NCI-H2196 (cell line): Measurements from ENCODE around the gene C3orf52.
"Not testable (repeated sequence)": the region's sequence is repeated elsewhere in the genome, so short reads cannot be mapped to it uniquely, and the experiment has no call there.

Source experiments
- DNase-seq: peaks from one replicate; lab custom pipeline; 2025; ENCODE audit not compliant: unreplicated experiment; lab: John Stamatoyannopoulos, UW

Gene C3orf52

DNA sequence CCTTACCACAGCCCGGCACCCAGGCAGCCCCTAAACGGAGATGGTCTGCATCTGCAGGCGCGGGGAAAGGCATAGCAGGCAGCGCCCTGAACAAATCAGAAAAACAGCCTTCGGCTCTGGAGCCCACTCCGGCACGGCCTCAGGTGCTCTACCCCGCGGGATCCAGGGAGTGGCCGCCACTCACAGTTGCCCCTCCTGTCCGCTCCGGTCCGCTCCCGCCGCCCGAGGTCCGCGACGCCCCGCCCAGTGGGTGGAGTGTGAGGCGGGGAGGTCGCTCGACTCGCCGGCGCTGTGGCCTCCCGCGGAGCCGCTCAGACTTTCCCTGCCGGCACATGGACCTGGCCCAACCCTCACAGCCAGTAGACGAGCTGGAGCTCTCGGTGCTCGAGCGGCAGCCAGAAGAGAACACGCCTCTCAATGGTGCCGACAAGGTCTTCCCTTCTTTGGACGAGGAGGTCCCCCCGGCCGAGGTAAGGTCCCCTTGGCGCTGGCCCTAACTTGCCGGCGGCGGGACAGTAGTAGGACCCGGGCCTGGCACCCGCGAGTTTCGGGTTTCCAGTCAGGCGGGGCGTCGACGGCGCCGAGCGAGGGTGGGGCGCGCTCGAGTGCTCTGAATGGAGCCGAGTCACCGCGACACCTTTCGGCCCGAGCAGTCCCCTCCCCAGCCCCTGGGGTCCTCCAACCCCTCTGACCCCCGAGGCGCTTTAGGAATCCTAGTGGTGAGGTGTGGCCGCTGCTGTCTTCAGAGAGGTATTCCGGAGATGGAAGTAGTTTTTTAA is at the start of gene C3orf52:
Gene C3orf52, plus strand, starts transcription at position 314 of the 779 bp plus-strand sequence. Its CDS starts 19 bp downstream, at position 333.
- DNase-seq = peak; percentile 97

DNA sequence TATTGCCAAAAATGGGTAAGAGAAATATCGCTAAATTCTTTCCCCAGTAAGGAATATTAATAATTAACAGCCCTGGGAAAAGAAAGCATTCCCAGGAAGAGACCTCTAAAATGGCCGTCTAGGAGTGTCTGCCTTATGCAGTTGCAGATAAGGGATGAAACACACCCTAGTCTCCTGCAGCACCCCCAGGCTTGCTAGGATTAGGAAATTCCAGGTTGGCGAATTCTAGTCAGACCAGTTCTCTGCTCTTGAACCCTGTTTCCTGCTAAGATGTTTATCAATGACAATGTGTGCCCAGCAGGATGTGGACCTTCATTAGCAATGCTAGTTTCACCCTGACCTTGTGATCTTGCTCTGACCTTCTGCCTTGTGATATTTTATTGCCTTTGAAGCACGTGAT is 49.0 kb upstream of the C3orf52 start:
- DNase-seq = not testable (repeated sequence)

DNA sequence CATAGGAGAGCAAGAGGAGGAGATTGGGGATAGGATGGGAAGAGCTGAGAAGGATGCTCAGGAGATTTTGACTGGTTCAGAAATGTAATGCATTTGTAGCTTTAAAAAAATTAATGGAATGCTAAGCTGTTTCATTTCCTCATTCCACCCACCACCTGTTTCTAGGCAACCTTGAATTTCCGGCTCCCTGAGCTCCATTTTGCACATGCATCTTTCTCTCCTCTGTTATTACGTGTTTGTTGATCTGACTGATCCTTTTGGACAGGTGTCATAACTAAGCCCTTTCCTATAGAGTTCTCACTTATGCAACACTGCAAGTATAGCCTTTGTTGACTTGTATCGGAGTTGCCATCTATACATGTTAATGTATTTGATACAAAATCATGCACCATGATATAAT is 47.3 kb upstream of the C3orf52 start:
- peak; percentile 24 for DNase-seq

GRCh38 chr3:112041321-112041720 is 44.9 kb upstream of the C3orf52 start:
- no peak for DNase-seq

DNA sequence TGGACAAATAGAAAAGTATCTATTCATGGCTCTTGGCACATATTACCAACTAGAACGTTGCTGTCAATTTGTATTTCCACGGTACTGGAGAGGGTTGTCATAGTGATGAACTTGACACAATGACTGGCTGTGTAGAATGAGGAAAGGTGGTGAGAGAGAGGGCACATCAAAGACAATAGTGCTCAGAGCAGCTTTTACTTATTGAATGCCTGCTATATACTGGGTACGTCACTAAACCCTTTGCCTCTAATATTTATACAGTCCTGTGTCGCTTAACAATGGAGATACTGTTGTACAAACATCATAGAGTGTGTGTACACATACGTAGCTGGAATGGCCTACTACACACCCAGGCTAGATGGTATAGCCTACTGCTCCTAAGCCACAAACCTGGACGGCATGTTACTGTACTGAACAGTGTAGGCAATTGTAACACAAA is 43.3 kb upstream of the C3orf52 start:
- DNase-seq = peak; percentile 91

DNA sequence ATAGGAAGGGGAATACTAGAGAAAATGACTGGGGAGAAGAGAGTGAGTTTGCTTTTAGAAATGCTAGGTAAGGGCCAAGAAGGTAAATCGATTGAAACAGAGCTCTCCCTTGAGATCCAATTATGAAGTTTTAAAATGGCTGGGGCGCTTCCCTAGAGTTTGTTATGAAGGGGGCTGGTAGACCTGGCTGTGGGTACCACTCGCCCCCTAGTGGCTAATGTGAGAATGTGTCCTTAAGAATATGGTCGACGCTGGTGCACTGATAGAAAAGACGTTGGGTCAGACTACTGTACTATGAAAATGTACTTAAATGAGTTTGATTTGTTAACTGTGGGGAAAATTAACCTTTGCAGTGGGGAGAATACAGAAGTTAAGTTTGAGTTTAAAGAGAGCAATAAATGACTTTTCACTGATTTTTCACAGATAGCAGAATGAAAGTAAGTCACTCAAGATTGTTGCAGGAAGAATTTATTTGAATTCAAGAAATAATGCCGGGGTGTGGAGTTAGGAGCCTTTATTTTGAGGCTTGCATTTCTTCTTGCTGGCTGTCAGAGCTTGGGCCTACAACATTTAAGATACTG is 42.5 kb upstream of the C3orf52 start:
- DNase-seq = peak; percentile 88

DNA sequence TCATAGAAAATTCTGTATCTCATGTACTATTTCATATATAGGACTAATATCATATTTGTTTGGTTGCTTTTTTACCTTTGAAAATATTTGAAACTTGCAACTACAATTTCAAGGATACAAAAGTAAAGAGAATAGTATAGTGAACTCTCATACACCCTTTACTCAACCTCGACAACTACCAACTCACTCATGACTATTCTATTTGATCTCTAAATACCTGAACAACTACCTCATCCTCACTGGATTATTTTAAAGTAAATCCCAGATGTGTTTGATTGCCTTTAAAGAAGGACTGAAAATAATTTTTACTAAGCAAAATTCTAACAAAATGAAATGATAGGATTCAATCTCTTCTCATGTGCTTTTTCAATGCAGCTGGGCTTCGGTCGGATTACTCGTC is 39.6 kb upstream of the C3orf52 start:
- DNase-seq = no peak

GRCh38 chr3:112047264-112047663 is 38.9 kb upstream of the C3orf52 start:
- no peak for DNase-seq

- DNase-seq = no peak
Observed at GRCh38 chr3:112048911-112049310, 37.3 kb upstream of the C3orf52 start.

- no peak for DNase-seq
Observed at GRCh38 chr3:112053229-112053628, 33.0 kb upstream of the C3orf52 start.

- no peak for DNase-seq
Observed at GRCh38 chr3:112056451-112056929, 29.7 kb upstream of the C3orf52 start.

DNA sequence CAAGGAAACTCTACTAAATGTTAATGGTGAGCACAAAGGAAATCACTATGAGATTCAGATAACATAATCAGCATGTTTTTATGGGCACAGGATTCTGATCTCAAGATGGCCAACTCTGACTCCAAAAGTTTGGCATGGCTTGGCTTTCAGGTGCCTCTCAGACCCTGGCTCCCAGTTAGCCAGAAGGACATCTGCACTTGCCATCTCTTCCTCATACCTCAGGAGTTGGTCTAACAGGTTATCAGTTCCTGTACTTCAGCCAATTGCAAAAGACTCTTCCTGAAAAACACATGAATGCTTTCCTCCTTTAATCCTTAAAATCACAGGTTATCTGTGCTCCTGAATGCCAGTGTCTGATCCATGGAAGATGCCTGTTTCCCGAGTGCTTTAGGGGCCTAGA is 26.7 kb upstream of the C3orf52 start:
- no peak for DNase-seq

- no peak for DNase-seq
Observed at GRCh38 chr3:112061152-112061551, 25.0 kb upstream of the C3orf52 start.

DNA sequence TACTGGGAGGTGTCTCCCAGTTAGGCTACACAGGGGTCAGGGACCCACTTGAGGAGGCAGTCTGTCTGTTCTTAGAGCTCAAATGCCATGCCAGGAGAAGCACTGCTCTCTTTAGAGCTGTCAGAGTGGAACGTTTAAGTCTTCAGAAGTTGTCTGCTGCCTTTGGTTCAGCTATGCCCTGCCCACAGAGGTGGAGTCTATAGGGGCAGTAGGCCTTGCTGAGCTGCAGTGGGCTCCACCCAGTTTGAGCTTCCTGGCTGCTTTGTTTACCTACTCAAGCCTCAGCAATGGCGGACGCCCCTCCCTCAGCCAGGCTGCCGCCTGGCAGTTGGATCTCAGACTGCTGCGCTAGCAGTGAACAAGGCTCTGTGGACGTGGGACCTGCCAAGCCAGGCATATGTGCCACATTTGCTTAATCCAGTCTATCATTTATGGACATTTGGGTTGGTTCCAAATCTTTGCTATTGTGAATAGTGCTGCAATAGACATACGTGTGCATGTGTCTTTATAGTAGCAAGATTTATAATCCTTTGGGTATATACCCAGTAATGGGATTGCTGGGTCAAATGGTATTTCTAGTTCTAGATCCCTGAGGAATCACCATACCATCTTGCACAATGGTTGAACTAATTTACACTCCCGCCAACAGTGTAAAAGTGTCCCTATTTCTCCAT is 13.7 kb upstream of the C3orf52 start:
- not testable (repeated sequence) for DNase-seq

GRCh38 chr3:112074006-112074405 is 12.2 kb upstream of the C3orf52 start:
- no peak for DNase-seq

- peak; percentile 58 for DNase-seq
Observed at GRCh38 chr3:112074616-112075497, 11.3 kb upstream of the C3orf52 start.

DNA sequence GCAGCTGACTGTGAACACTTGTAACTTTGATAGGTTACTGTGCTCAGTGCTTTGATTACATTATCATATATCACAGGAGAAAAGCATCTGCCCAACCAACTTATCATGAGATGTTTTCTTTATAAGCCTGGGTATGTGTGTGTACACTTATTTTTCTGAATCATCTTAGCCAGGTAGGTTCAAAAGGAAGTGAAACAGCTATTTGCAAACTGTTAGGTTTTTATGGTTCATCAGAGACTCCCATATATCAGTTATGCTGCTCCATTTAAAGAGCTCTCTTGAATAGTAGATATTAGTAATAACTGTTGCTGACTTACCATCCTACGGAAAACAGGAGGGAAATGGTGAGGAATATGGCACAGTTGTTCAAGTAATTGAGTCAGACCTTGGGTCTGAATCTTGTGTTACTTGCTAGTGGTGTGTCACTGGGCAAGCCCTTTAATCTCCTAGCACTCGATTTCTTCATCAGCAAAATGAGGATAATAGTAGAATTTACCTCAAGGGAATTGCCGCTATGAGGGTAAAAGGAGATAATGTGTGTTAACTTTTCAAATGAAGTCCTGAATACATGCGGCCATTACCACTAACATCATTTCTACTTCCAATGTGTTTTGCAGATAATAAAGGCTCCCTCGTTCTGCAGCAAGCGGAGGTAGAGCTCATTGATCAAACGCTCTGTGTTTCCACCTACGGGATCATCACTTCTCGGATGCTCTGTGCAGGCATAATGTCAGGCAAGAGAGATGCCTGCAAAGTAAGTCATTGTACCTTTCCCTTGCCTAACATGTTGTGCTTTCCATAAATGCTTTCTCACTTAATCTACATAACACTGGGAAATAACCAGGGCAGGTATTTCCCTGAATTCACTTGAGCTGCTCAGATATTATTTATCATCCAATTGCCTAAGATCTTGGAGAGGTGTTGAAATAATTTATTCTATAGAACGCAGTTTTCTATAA is 7.8 kb upstream of the C3orf52 start:
- DNase-seq = no peak

GRCh38 chr3:112083239-112083638 is 3.0 kb upstream of the C3orf52 start:
- DNase-seq = no peak

- no peak for DNase-seq
Observed at GRCh38 chr3:112084980-112085705, 1.0 kb upstream of the C3orf52 start.
